GM06990 (cell line): ENCODE measurements around the gene ALG9.

Source experiments
- DNase-seq: peaks from one replicate; pipeline ENCODE4 v3.0.0-alpha.2; 2011; ENCODE audit not compliant: insufficient read length; ENCODE audit errors: extremely low read depth
- H3K27me3 ChIP-seq: replicated peaks from 2 replicates; pipeline ENCODE4 v1.6.0; 2011; ENCODE audit warnings: low read length; ENCODE audit not compliant: control insufficient read depth, insufficient read depth
- H3K36me3 ChIP-seq: 2 replicates; pipeline ENCODE4 v1.5.1; 2011; ENCODE audit warnings: low read length; ENCODE audit not compliant: control insufficient read depth, insufficient read depth
- H3K4me3 ChIP-seq: replicated peaks from 2 replicates; pipeline ENCODE4 v1.5.1; 2011; ENCODE audit warnings: low read depth, mild to moderate bottlenecking, control low read depth, low read length
- TF ChIP-seq, protein P1 (sequence below): IDR thresholded peaks from 2 replicates; pipeline ENCODE4 v1.5.1; 2011; ENCODE audit warnings: low read length, control low read depth, mild to moderate bottlenecking, inconsistent platforms; ENCODE audit not compliant: insufficient read depth, poor library complexity, severe bottlenecking

ALG9 gene

DNA sequence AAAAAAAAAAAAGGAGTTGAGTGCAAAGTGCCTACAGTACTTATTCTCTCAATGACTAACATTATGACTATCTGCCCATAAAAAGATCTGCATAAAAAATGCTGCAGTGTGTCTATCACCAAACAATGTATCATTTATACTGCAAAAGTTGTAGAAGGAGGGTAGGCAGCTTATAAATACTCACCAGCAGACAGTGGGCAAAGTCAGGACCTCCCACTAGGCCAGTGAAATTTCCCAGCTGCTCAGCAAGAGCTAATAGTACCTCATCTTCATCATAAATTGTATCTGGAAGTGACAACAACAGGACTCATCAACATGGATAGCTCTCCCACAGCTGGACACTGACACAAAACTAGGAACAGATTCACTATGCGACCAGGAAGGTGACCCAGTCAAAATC lies 106.8 kb downstream of the ALG9 start:
- TF ChIP-seq, protein P1, sequence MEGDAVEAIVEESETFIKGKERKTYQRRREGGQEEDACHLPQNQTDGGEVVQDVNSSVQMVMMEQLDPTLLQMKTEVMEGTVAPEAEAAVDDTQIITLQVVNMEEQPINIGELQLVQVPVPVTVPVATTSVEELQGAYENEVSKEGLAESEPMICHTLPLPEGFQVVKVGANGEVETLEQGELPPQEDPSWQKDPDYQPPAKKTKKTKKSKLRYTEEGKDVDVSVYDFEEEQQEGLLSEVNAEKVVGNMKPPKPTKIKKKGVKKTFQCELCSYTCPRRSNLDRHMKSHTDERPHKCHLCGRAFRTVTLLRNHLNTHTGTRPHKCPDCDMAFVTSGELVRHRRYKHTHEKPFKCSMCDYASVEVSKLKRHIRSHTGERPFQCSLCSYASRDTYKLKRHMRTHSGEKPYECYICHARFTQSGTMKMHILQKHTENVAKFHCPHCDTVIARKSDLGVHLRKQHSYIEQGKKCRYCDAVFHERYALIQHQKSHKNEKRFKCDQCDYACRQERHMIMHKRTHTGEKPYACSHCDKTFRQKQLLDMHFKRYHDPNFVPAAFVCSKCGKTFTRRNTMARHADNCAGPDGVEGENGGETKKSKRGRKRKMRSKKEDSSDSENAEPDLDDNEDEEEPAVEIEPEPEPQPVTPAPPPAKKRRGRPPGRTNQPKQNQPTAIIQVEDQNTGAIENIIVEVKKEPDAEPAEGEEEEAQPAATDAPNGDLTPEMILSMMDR = no peak
- DNase-seq = no peak
- Histone ChIP-seq H3K4me3 (peak overlapping the region; percentile 95), H3K36me3 (peaks cover 3% of the 10 kb centered on the region), H3K27me3 (no peaks in the 10 kb centered on the region)

DNA sequence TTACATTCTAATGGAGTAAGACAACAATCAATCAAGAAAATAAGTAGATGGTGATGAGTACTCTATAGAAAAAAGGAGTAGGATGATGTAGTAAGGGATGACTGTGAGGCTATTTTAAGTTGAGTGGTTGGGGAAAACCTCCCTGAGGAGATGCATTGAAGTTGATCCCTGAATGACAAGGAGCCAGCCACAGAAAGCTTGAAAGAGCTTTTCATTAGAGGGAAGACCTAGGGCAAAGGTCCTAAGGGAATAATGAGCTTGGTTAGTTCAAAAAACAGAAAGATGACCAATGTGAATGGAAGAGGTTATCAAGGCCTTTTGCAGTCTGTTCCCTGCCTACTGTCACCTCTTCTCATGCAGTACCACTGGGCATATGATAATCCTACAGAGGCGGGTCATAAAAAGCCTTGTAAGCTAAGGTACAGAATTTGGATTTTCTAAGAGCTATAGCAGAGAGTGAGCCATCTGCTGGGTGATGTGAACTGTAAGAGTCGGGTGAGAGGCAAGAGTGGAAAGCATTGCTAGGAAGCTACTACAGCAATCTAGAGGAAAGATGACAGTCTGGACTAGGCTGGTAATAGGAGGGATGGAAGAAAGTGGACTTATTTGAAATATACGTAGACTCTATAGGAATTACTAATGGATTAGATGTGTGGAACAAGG lies 108.3 kb downstream of the ALG9 start:
- H3K36me3 ChIP-seq = peaks cover 3% of the 10 kb centered on the region
- no peaks in the 10 kb centered on the region for H3K27me3 ChIP-seq
- H3K4me3 ChIP-seq = no peak overlapping the region
- TF ChIP-seq, protein P1 = peak; percentile 10
- DNase-seq = no peak

DNA sequence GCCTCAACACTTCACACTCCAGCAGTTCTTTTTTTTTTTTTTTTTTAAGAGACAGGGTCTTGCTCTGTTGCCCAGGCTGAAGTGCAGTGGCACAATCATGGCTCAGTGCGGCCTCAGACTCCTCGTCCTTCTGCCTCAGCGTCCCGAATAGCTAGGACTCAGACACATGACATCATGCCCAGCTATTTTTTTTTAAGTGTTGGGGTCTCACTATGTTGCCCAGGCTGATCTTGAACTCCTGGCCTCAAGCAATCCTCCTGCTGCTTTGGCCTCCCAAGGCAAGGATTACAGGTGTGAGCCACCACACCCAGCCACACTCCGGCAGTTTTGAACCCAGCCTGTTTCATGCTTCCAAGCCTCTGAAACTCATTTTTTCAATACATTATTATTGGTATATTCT lies 108.9 kb downstream of the ALG9 start:
- no peak overlapping the region for H3K4me3 ChIP-seq
- TF ChIP-seq, protein P1 = no peak
- no peak for DNase-seq
- H3K27me3 ChIP-seq = no peaks in the 10 kb centered on the region
- peaks cover 3% of the 10 kb centered on the region for H3K36me3 ChIP-seq

DNA sequence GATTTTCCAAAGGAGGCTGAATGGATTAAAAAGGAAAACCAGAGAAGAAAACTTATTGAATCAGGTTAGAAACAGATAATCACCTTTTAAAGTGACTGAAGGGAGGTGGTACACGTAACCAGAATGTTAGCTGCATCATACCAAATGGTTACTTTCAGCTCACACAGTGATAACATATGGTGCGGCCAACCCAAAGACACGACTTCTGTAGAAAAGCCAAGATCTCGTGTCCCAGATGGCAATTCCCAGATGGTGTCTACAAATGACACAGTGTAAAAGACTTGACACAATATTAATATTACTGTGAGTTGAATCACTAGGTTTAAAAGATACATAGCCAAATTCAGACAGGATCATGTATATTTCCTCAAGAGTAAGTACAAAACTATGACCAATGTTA lies 110.3 kb downstream of the ALG9 start:
- TF ChIP-seq, protein P1 = no peak
- Histone ChIP-seq H3K27me3 (no peaks in the 10 kb centered on the region), H3K36me3 (peaks cover 3% of the 10 kb centered on the region), H3K4me3 (no peak overlapping the region)
- no peak for DNase-seq

DNA sequence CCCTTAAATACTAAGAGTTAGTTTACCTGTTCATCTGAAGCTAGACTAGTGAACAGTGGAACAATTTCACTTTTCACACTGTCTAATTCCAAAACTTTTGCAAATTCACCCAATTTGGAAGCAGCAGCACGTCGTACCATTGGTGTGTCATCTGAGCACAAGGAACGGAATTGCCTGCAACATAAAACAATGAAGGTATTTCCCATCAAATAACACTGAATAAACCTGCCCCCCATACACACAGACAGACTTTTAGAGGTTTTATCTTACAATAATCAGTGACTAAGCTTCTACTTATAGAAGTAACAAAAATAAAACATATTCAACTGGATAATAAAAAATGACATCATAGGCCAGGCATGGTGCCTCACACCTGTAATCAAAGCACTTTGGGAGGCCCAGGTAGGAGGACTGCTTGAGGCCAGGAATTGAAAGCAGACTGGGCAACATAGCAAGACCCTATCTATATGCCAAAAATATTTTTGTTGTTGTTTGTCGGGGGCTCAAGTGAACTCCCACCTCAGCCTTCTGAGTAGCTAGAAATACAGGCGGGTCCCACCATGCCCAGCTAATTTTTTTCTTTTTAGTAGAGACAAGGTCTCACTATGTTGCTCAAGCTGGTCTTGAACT lies 111.5 kb downstream of the ALG9 start:
- no peak for DNase-seq
- peaks cover 5% of the 10 kb centered on the region for H3K36me3 ChIP-seq
- no peaks in the 10 kb centered on the region for H3K27me3 ChIP-seq
- TF ChIP-seq, protein P1 = no peak
- no peak overlapping the region for H3K4me3 ChIP-seq
